GM12801 (cell line): ENCODE measurements around the gene SLC6A17.

Source experiments
- CTCF ChIP-seq: IDR thresholded peaks from one replicate; pipeline ENCODE4 v1.5.1; 2011; ENCODE audit warnings: control low read depth; ENCODE audit not compliant: insufficient read length; ENCODE audit errors: extremely low read depth

Gene SLC6A17

GRCh38 chr1:110113551-110113950 is 36.7 kb upstream of the SLC6A17 start:
- no peak for TF ChIP-seq CTCF

DNA sequence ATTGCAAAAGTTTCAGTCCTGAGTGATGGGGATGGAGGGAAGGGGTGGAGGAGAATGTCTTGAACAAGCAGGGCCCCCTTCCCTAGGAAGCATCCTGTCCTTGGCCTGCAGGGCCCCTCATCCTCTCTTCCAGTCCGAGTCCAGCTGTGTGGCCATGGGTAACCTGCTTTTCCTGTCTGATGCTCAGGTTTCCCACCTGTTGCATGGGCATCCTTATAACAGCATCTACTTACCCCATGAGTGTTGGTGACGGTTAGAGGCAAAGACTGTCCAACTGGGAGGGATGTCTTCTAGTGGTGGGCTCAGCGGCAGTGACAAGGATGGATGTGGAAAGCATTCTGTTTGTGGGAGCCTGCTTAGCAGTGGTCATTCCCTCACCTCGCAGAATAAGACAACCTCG is 36.1 kb upstream of the SLC6A17 start:
- no peak for TF ChIP-seq CTCF

GRCh38 chr1:110114784-110115183 is 35.5 kb upstream of the SLC6A17 start:
- no peak for TF ChIP-seq CTCF

GRCh38 chr1:110118636-110119396 is 31.5 kb upstream of the SLC6A17 start:
- no peak for TF ChIP-seq CTCF

DNA sequence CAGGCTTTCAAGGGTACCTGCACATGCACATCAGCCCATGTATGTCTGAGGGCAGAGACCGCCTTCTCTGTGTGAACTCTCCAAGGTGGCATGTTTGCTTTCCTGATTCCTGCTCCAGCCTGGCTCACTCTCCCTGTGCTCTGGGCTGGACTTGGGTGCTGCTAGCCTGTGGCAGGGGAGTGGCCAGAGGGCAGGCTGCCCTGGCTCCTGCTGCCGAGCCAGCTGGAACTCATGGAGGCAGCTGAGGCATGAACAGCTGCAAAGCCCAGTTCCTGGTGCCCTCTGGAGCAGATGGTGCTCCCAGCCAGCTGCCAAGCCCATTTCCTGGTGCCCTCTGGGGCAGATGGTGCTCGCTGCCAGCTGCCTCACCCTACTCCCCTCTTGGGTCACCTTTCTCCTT is 30.5 kb upstream of the SLC6A17 start:
- TF ChIP-seq CTCF: no peak

DNA sequence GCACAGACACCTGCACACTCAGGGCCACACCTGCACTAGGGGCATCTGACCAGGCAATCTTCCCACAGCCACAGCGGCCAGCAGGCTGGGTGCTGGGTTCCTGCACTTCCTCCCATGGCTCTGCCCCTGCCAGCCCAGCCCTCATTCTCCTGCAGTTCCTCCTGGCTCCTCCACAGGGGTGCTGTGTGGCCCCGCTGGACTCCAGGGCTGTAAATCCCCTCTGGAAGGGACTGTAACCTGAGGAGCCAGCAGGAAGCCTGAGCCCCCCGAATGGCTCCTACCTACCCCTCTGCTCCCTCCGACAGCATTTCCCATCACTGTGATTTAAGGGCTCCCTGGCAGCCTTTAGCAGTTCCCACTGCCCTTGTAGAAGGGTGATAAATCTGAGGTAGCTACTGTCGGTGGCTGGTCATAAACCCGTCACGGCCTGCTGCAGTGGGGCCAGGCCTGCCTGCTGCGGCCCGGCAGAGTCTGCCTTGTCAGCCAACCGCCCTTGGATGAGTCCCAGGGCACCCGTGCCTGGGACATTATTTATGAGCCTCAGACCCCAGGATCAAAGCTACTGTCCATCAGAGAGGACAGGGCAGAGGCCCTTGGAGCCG is 29.2 kb upstream of the SLC6A17 start:
- TF ChIP-seq CTCF: no peak

GRCh38 chr1:110123224-110123623 is 27.1 kb upstream of the SLC6A17 start:
- TF ChIP-seq CTCF: no peak
